ENCODE data around the gene ZDHHC24. TPM values are rescaled to one million over a fixed set of nuclear protein-coding genes. Genes with fewer than 3 reads are reported as not detected.

ZDHHC24 gene
- total RNA-seq, 1 donor from 2014 or later: 10.3 TPM

- no peak overlapping the region for H3K4me3 Mint-ChIP-seq (ENCODE audit: unreplicated experiment)
- H3K4me1 Mint-ChIP-seq (ENCODE audit: unreplicated experiment): no peaks in the 10 kb centered on the region
- H3K36me3 Mint-ChIP-seq (ENCODE audit: low read depth, unreplicated experiment): no peaks in the 10 kb centered on the region
- no peaks in the 10 kb centered on the region for H3K9me3 Mint-ChIP-seq (ENCODE audit: unreplicated experiment)
- DNase-seq (ENCODE audit: low spot score): no peak
- peaks cover 4% of the 10 kb centered on the region for H3K27me3 Mint-ChIP-seq (ENCODE audit: unreplicated experiment)
- TF ChIP-seq CTCF (IDR thresholded peaks at IDR 0.05; ENCODE audit: unreplicated experiment): no peak
- H3K27ac Mint-ChIP-seq (ENCODE audit: unreplicated experiment): no peak overlapping the region
Observed at GRCh38 chr11:66564538-66564937, 18.7 kb upstream of the ZDHHC24 start.

GRCh38 chr11:66563832-66564231, 18.0 kb upstream of the ZDHHC24 start:
- no peaks in the 10 kb centered on the region for H3K36me3 Mint-ChIP-seq (ENCODE audit: low read depth, unreplicated experiment)
- no peak overlapping the region for H3K27ac Mint-ChIP-seq (ENCODE audit: unreplicated experiment)
- H3K9me3 Mint-ChIP-seq (ENCODE audit: unreplicated experiment): no peaks in the 10 kb centered on the region
- peaks cover 4% of the 10 kb centered on the region for H3K27me3 Mint-ChIP-seq (ENCODE audit: unreplicated experiment)
- H3K4me3 Mint-ChIP-seq (ENCODE audit: unreplicated experiment): no peak overlapping the region
- no peak for DNase-seq (ENCODE audit: low spot score)
- TF ChIP-seq CTCF (IDR thresholded peaks at IDR 0.05; ENCODE audit: unreplicated experiment): no peak
- H3K4me1 Mint-ChIP-seq (ENCODE audit: unreplicated experiment): no peaks in the 10 kb centered on the region

- DNase-seq (ENCODE audit: low spot score): no peak
- no peak overlapping the region for H3K4me3 Mint-ChIP-seq (ENCODE audit: unreplicated experiment)
- H3K27me3 Mint-ChIP-seq (ENCODE audit: unreplicated experiment): peaks cover 4% of the 10 kb centered on the region
- no peaks in the 10 kb centered on the region for H3K4me1 Mint-ChIP-seq (ENCODE audit: unreplicated experiment)
- no peaks in the 10 kb centered on the region for H3K9me3 Mint-ChIP-seq (ENCODE audit: unreplicated experiment)
- no peaks in the 10 kb centered on the region for H3K36me3 Mint-ChIP-seq (ENCODE audit: low read depth, unreplicated experiment)
- no peak overlapping the region for H3K27ac Mint-ChIP-seq (ENCODE audit: unreplicated experiment)
- TF ChIP-seq CTCF (IDR thresholded peaks at IDR 0.05; ENCODE audit: unreplicated experiment): no peak
Observed at GRCh38 chr11:66562907-66563583, 17.2 kb upstream of the ZDHHC24 start.

- no peaks in the 10 kb centered on the region for H3K9me3 Mint-ChIP-seq (ENCODE audit: unreplicated experiment)
- H3K36me3 Mint-ChIP-seq (ENCODE audit: low read depth, unreplicated experiment): no peaks in the 10 kb centered on the region
- peaks cover 5% of the 10 kb centered on the region for H3K27me3 Mint-ChIP-seq (ENCODE audit: unreplicated experiment)
- H3K4me1 Mint-ChIP-seq (ENCODE audit: unreplicated experiment): no peaks in the 10 kb centered on the region
- no peak overlapping the region for H3K27ac Mint-ChIP-seq (ENCODE audit: unreplicated experiment)
- H3K4me3 Mint-ChIP-seq (ENCODE audit: unreplicated experiment): no peak overlapping the region
- DNase-seq (ENCODE audit: low spot score): no peak
- TF ChIP-seq CTCF (IDR thresholded peaks at IDR 0.05; ENCODE audit: unreplicated experiment): no peak
Observed at GRCh38 chr11:66562275-66562674, 16.4 kb upstream of the ZDHHC24 start.

- DNase-seq (ENCODE audit: low spot score): no peak
- H3K4me1 Mint-ChIP-seq (ENCODE audit: unreplicated experiment): no peaks in the 10 kb centered on the region
- H3K36me3 Mint-ChIP-seq (ENCODE audit: low read depth, unreplicated experiment): no peaks in the 10 kb centered on the region
- peaks cover 7% of the 10 kb centered on the region for H3K27me3 Mint-ChIP-seq (ENCODE audit: unreplicated experiment)
- no peak overlapping the region for H3K4me3 Mint-ChIP-seq (ENCODE audit: unreplicated experiment)
- no peaks in the 10 kb centered on the region for H3K9me3 Mint-ChIP-seq (ENCODE audit: unreplicated experiment)
- H3K27ac Mint-ChIP-seq (ENCODE audit: unreplicated experiment): no peak overlapping the region
- no peak for TF ChIP-seq CTCF (IDR thresholded peaks at IDR 0.05; ENCODE audit: unreplicated experiment)
Observed at GRCh38 chr11:66561975-66562248, 16.1 kb upstream of the ZDHHC24 start.

Data from endothelial cell (in vitro differentiated cells).